Measurements from ENCODE around the gene DDIT4.
A peak's percentile ranks its signal among the peaks of the same experiment; 100 is the strongest.
"Not testable (repeated sequence)": the region's sequence is repeated elsewhere in the genome, so short reads cannot be mapped to it uniquely, and the experiment has no call there.

DDIT4 gene

DNA sequence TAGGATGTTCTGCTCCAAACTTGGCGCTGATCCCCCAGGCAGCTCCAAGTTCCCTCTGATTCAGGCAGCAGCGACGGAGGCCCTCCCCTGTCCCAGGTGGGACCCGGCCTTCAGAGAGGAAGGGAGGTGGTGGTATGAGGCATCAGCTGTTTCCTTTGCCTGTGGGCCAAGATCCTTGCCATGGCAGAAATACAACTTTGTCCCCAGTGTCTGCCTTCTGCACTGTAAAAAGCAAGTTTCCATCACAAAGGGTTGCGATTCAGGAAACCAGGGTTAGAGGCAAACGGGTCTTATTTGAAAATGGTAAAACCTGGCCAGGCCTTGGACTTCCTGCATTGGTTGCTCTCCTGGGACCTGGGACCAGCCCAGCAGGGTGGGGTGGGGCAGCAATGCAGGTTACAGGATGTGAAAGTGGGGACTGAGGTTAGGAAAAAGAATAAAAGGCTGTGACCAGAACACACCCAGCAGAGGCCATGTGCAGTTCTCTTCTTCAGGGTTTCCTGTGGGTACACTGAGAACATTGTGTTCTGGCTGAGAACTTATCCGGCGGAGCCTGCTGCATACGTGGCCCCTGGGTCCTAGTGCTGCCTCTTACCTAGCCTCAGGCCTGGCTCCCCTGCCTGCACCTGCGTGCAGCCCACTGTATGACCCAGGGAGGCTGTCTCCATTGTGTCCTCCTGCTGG, 25.1 kb upstream of the DDIT4 start:
- peak overlapping the region; percentile 25 for H3K4me3 ChIP-seq (ENCODE audit: low read depth, low read length)
- peak; percentile 75 for DNase-seq (ENCODE audit: low read depth)

GRCh38 chr10:72249176-72249862, 24.4 kb upstream of the DDIT4 start:
- not testable (repeated sequence) for H3K4me3 ChIP-seq (ENCODE audit: low read depth, low read length); DNase-seq (ENCODE audit: low read depth)

DNA sequence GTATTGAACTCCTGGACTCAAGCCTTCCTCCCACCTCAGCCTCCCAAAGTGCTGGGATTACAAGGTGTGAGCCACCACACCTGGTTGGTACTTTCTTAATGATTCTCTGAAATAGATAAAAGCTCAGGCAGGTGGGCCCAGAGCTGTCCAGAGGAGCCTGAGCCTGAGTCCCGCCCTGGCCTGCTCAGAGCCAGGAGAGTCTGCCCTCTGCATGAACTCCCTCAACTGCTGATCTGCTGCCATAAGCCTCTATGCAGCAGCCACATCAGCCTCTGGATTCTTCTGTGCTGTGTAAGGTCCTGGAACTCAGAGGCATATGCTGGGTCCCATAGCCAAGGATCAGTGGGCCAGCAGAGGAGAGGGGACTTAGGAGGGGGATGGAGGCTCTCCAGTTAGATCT, 23.1 kb upstream of the DDIT4 start:
- H3K4me3 ChIP-seq (ENCODE audit: low read depth, low read length) = no peak overlapping the region
- DNase-seq (ENCODE audit: low read depth) = no peak

DNA sequence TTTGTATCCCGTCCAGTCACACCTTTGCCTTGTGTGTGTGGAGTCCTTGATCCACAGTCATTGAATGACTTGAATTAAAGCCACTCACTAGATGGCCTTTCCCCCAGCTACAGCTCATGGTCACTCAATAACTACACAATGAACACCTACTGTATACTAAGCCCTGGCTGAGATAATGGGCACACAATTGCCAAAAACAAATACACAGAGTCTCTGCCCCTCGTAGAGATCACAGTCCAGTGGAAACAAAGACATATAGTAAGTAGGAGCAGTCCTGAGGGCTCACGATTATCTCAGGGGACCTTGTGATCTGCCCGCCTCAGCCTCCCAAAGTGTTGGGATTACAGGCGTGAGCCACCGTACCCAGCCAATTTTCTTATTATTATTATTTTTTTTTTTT, 22.1 kb upstream of the DDIT4 start:
- no peak for DNase-seq (ENCODE audit: low read depth)

DNA sequence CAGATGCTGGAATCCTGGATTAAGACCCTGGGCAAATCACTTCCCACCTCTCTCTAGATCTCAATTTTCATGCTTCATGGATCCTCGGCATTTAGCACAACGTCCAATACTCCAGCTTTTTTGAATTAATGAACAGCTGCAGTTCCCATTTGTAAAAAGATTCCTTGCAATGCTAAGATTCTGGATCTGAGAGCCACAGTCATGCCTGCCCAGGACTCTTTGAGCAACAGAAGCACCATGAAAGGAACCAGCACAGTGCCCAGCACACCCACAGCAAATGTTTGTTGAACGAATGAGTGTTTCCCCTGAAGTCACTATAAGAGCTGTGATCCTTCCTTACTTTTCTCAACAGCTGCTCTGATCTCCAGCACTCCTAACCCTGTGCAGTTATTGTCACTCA, 20.8 kb upstream of the DDIT4 start:
- no peak overlapping the region for H3K4me3 ChIP-seq (ENCODE audit: low read depth, low read length)
- DNase-seq (ENCODE audit: low read depth) = no peak

More for the DNA sequence above, 22.1 kb upstream of the DDIT4 start:
- H3K4me3 ChIP-seq (ENCODE audit: low read depth, low read length) = no peak overlapping the region

- no peak for DNase-seq (ENCODE audit: low read depth)
- no peak overlapping the region for H3K4me3 ChIP-seq (ENCODE audit: low read depth, low read length)
Measured at GRCh38 chr10:72253578-72253977, 20.1 kb upstream of the DDIT4 start.

DNA sequence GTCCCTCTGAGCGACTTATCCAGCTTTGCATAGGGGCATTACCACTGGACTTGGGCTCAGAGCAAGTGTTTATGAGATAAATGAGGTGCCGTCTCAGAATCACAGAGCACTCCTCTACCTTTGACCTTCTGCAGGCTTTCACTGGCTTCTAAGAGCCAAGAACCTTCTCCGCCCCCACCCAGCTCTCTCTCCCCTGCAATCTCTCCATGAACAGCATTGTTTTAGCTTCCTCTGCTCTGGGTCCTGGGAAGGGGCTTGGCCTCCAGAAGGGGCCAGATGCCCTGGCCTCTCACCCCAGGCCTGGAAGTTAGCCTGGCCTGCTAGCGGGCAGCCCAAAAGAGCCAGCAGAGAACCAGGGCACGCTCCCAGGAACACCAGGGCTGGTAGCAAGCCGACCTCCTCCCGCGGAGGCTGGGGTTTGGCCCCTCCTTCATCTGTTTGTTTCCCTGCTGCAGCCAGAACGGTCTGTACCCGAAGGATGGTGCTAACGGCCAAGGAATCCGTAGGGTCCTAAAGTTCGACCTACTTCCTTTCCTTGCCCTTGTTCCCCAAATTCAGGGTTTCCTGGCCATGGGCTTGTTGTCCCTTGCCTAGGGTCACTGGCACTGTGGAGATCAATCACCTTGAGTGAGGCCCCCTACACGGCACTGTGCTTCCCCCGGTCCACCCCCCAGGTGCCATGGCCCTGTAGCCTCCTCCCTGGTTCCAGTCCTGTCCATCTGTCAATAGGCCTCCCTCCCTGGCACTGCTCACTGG, 18.7 kb upstream of the DDIT4 start:
- H3K4me3 ChIP-seq (ENCODE audit: low read depth, low read length) = no peak overlapping the region
- peak; percentile 68 for DNase-seq (ENCODE audit: low read depth)

DNA sequence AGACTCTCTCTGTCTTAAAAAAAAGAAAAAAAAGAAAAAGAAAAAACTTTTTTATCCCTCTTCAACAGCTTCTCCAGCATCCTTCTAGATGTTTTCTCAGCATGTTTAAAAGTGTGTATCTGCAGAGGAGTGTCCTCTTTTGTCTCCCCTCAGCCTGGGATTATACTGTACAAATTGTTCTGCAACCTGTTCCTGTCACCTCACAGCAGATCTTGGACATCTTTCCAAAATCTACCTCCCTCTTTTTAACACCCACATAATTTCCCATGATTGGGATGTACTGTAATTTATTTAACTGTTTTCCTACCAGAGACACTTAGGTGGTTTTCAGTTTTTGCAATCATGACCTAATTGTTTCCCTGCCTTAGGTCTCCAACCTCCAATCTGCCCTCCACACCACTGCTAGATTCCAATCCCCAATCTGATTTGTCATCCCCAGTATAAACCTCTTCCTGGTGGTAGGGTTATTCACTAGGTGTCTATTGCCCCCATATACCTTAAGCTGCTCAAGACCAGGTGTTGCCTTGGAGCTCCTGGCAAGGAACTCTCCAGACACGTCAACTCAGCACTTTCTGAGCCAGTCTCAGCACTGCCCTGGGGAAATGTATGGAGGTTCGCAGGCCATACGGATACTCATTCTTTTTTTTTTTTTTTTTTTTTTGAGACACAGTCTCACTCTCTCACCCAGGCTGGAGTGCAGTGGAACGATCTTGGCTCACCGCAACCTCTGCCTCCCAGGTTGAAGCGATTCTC, 17.6 kb upstream of the DDIT4 start:
- no peak overlapping the region for H3K4me3 ChIP-seq (ENCODE audit: low read depth, low read length)
- DNase-seq (ENCODE audit: low read depth) = no peak

DNA sequence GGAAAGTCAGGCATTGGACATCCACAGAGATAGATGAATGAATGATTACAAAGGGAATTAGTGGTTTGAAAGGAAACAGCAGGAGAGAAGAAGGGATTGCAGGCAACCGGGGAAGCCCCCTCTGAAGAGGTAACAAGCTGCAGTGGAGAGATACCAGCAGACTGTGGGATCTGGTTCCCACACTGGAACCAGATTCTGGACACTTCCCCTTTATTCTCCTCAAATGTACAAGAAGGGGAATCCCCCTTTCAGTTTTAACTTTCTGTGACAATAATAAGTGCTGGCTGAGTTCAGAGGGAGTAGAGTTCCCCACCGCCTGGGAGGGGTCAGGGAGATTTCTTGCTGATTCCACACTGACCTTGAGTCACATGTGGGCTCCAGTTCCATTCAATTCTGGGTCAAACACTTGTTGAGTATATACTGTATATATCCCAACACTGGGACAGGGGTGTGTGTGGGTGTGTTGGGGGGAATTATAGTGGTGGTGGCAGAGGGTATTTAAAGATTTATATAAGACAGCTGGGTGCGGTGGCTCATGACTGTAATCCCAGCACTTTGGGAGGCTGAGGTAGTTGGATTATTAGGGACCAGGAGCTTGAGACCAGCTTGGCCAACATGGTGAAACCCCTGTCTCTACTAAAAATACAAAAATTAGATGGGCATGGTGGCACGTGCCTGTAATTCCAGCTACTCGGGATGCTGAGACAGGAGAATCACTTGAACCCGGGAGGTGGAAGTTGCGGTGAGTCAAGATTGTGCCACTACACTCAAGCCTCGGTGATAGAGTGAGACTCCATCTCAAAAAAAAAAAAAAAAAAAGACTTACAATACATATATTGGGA, 16.5 kb upstream of the DDIT4 start:
- no peak for DNase-seq (ENCODE audit: low read depth)
- H3K4me3 ChIP-seq (ENCODE audit: low read depth, low read length) = no peak overlapping the region

- no peak overlapping the region for H3K4me3 ChIP-seq (ENCODE audit: low read depth, low read length)
- DNase-seq (ENCODE audit: low read depth) = no peak
Measured at GRCh38 chr10:72258617-72259016, 15.1 kb upstream of the DDIT4 start.

DNA sequence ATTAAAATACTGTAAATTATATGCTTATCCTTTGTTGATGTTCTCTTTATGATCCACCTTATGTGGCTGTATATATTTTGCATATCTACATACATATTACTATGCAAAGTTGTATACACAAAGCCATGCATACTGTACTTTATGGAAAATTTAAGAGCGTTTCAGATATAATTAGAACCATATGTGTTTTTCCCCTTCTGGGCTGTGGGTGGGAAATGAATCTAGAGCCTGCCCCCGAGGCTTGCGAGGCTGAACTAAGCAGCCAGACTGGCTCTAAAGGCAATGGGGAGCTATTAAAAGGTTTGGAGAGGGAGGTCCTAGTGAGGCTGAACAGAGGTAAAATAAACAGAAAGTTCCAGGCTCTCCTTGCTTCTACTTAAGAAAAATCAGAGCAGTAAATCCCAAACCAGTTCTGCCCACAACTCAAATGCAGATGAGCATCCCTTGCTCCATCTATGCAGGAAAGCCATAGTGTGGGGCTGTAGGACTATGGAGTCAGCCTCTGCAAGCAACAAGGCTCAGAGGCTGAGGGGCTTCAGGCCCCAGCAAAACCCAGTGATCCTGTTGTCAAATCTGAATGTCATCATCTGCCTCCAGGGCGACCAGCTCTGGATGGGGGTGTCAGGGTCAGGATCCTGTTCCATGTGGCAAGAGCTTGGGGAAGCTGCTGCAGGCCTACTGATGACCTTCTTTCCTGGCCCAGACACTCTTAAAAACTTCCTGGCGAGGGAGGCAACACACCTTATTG, 14.1 kb upstream of the DDIT4 start:
- DNase-seq (ENCODE audit: low read depth) = peak; percentile 78
- H3K4me3 ChIP-seq (ENCODE audit: low read depth, low read length) = no peak overlapping the region

DNA sequence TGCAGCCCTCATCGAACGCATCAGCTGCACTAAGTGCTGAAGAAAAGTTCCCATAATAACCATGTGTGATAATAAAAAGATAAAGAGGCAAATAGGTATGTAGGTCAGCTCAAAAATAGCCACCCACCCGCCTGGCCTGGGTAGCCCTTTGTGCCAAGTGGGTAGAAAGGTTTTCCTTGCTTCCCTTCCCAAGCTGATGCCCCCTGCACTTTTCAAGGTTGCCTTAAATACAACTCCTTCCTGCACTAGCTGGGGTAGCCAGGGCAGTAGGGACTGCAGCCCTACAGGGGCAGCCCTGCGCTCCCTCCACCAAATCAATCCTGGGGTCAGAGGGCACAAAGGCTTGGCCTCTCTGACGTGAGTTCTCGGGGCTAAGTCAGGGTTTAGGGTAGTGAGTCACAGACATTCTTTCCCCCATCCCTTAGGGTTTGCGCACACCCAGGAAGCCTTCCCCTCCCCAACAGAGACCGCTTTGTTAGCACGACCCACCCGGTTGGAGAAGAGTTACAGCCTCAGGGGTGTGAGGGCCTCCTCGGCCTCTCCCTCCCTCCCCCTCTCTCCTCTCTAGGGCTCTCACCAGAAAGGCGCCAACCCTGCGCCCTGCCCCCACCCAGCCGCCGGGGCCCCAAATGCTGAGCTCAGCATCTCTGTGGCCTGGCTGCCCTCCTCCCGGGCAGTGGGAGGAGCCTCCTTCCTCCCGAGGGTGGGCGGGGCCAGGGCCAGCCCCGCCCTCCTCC, 13.3 kb upstream of the DDIT4 start:
- peak overlapping the region; percentile 35 for H3K4me3 ChIP-seq (ENCODE audit: low read depth, low read length)
- DNase-seq (ENCODE audit: low read depth) = peak; percentile 69

- no peak for DNase-seq (ENCODE audit: low read depth)
- peak overlapping the region; percentile 35 for H3K4me3 ChIP-seq (ENCODE audit: low read depth, low read length)
Measured at GRCh38 chr10:72260976-72261783, 12.5 kb upstream of the DDIT4 start.

GRCh38 chr10:72261784-72262404, 11.8 kb upstream of the DDIT4 start:
- DNase-seq (ENCODE audit: low read depth) = no peak
- H3K4me3 ChIP-seq (ENCODE audit: low read depth, low read length) = peak overlapping the region; percentile 35

DNA sequence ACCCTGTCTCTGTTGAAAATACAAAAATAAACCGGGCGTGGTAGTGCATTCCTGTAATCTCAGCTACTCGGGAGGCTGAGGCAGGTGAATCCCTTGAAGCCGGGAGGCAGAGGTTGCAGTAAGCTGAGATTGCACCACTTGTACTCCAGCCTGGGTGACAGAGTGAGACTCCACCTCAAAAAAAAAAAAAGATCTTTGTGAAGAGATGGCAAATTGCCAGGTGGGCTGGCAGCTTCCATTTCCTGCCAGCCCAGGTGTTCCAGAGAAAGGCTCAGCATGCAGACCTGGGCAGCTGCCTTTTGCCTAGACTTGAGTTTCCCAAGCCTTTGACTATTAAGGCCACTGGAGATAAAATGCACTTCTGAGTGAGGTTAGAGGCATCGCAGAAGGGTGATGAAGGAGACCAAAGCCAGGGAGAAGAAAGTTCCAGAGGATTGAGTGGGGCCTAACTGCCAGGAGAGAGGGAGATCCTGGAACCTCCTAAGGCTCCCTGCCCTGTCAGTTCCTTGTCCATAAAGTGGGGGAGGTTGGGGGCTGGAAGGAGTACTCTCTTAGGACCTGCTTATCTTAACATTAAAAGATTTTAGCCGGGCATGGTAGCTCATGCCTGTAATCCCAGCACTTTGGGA, 10.0 kb upstream of the DDIT4 start:
- DNase-seq (ENCODE audit: low read depth) = no peak
- no peak overlapping the region for H3K4me3 ChIP-seq (ENCODE audit: low read depth, low read length)

- DNase-seq (ENCODE audit: low read depth) = no peak
- no peak overlapping the region for H3K4me3 ChIP-seq (ENCODE audit: low read depth, low read length)
Measured at GRCh38 chr10:72264536-72264935, 9.2 kb upstream of the DDIT4 start.
